ENCODE results near the gene KPNA2.
"Not testable (repeated sequence)": the region's sequence is repeated elsewhere in the genome, so short reads cannot be mapped to it uniquely, and the experiment has no call there.

- not testable (repeated sequence) for TF ChIP-seq CTCF (IDR thresholded peaks at IDR 0.05; ENCODE audit: low read length); EZH2 (IDR thresholded peaks at IDR 0.05; ENCODE audit: borderline replicate concordance, low read length)
Observed at GRCh38 chr17:68075953-68076607, 40.5 kb downstream of the KPNA2 start.
